ENCODE measurements around the gene SVOPL. TPM values are rescaled to one million over a fixed set of nuclear protein-coding genes. Genes with fewer than 3 reads are reported as not detected.

The SVOPL gene
- total RNA-seq, 1 donor from 2014 or later: not detected

- no peak overlapping the region for H3K4me3 ChIP-seq (ENCODE audit: low read depth, low read length)
- TF ChIP-seq, protein P1, sequence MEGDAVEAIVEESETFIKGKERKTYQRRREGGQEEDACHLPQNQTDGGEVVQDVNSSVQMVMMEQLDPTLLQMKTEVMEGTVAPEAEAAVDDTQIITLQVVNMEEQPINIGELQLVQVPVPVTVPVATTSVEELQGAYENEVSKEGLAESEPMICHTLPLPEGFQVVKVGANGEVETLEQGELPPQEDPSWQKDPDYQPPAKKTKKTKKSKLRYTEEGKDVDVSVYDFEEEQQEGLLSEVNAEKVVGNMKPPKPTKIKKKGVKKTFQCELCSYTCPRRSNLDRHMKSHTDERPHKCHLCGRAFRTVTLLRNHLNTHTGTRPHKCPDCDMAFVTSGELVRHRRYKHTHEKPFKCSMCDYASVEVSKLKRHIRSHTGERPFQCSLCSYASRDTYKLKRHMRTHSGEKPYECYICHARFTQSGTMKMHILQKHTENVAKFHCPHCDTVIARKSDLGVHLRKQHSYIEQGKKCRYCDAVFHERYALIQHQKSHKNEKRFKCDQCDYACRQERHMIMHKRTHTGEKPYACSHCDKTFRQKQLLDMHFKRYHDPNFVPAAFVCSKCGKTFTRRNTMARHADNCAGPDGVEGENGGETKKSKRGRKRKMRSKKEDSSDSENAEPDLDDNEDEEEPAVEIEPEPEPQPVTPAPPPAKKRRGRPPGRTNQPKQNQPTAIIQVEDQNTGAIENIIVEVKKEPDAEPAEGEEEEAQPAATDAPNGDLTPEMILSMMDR (conservative IDR thresholded peaks at IDR 0.05; ENCODE audit: low read depth, low read length): no peak
Measured at GRCh38 chr7:138625849-138626230, 75.3 kb downstream of the SVOPL start.

DNA sequence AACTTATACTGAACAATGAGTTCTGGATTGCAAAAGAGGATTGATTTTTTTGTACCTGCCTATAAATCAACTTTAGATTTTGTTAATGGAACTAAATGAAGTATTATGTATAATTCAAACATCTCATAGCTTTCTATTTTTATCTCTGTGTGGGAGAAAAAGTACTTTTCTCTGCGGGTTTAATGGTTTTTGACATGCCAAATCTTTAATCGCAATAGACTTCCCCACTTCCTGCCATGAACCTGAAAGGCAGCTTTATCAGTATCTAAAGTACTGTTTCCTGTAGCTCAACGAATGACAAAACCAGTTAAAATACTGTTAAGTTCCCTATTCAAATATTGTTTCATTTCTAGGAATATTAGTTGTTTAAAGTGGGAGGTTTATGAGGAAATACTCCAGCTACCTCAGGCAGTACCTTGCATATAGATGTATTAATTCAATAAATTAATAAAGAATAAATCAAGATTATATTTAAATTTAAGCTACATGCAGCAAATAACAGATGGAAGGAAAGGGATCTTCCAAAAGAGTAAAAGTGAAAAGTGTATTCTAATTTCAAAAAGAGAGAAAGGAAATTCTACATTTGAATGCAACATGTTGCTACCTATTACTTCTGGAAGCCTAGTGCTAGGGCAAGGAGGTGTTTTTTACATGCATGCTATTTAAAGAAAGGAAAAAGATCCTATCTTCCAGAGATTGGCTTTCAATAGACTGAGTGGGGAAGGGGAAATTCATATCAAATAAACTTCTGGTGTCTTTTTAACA is 75.9 kb downstream of the SVOPL start:
- no peak for DNase-seq (ENCODE audit: low read depth)
- H3K4me3 ChIP-seq (ENCODE audit: low read depth, low read length): no peak overlapping the region
- TF ChIP-seq, protein P1 (conservative IDR thresholded peaks at IDR 0.05; ENCODE audit: low read depth, low read length): no peak

More at GRCh38 chr7:138625849-138626230, 75.3 kb downstream of the SVOPL start:
- DNase-seq (ENCODE audit: low read depth): no peak

DNA sequence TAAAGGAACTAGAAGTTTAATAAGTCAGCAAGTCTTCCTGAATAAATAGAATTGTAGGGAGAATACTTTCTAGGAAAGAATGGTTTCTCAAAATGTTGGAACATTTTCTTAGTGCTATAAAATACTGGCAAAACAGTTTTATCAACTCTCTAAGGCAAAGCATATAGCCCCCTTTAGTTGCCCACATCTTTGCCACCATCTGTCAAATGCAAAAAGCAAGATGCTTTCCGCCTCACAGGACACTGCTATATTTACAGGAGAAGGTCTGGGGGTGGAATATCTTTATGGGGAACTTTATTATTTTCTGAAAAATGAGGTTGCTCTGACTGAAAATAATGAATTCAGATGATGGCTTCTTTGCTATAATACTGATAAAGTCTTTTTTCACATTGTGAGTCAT is 78.3 kb downstream of the SVOPL start:
- TF ChIP-seq, protein P1 (conservative IDR thresholded peaks at IDR 0.05; ENCODE audit: low read depth, low read length): no peak
- H3K4me3 ChIP-seq (ENCODE audit: low read depth, low read length): no peak overlapping the region
- no peak for DNase-seq (ENCODE audit: low read depth)

DNA sequence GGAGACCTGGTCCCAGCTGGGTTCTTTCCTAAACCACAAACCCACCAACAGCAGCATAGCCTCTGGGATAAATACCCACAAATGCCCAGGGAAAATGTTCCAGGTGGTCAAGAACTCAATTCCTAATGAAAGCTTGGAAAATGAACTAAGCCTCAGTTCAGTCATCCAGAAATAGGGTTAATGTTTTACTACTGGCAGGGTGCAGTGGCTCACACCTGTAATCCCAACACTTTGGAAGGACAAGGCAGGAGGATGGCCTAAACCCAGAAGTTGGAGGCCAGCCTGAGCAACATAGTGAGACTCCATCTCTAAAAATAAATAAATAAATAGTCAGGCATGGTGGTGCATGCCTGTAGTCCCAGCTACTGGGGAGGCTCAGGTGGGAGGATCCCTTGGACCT is 82.2 kb downstream of the SVOPL start:
- TF ChIP-seq, protein P1 (conservative IDR thresholded peaks at IDR 0.05; ENCODE audit: low read depth, low read length): no peak
- no peak overlapping the region for H3K4me3 ChIP-seq (ENCODE audit: low read depth, low read length)
- no peak for DNase-seq (ENCODE audit: low read depth)

DNA sequence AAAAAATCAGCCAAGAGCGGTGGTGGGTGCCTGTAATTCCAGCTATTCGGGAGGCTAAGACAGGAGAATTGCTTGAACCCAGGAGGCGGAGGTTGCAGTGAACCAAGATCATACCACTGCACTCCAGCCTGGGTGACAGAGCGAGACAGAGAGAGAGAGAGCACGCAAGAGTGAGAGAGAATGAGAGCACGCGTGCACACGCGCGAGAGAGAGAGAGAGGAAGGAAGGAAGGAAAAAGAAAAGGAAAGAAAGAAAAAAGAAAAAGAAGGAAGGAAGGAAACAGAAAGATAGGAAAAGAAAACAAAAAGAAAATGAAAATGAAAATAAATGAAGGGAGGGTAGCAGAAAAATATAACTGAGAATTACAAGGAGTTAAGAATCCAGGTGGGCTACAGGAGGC is 82.7 kb downstream of the SVOPL start:
- no peak for DNase-seq (ENCODE audit: low read depth)
- no peak overlapping the region for H3K4me3 ChIP-seq (ENCODE audit: low read depth, low read length)
- TF ChIP-seq, protein P1 (conservative IDR thresholded peaks at IDR 0.05; ENCODE audit: low read depth, low read length): no peak

DNA sequence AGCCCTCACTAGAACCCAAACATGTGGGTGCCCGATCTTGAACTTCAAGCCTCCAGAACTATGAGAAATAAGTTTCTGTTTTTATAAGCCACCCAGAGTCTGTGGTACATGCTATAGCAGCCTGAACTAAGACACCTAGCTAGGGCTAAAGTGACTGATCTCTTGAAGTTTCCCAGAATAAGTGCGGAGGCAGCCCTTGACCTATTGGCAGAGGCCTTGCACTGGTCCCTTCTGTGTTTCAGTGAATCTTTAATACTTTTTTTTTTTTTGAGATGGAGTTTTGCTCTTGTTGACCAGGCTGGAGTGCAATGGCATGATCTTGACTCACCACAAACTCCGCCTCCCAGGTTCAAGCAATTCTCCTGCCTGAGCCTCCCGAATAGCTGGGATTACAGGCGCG is 85.1 kb downstream of the SVOPL start:
- H3K4me3 ChIP-seq (ENCODE audit: low read depth, low read length): no peak overlapping the region
- DNase-seq (ENCODE audit: low read depth): no peak
- TF ChIP-seq, protein P1 (conservative IDR thresholded peaks at IDR 0.05; ENCODE audit: low read depth, low read length): no peak

- TF ChIP-seq, protein P1 (conservative IDR thresholded peaks at IDR 0.05; ENCODE audit: low read depth, low read length): no peak
- no peak overlapping the region for H3K4me3 ChIP-seq (ENCODE audit: low read depth, low read length)
- DNase-seq (ENCODE audit: low read depth): no peak
Measured at GRCh38 chr7:138613630-138614029, 87.5 kb downstream of the SVOPL start.
